Glutamatergic neuron (in vitro differentiated cells): Measurements from ENCODE around the gene VAPB. TPM values are rescaled to one million over a fixed set of nuclear protein-coding genes. Genes with fewer than 3 reads are reported as not detected.

Experiments
- DNase-seq: peaks from one replicate; pipeline ENCODE4 v3.0.0; 2022
- H3K27ac Mint-ChIP-seq: one replicate; pipeline ENCODE4 v1.8.0; 2020; ENCODE audit warnings: mild to moderate bottlenecking, mixed read lengths, inconsistent platforms; ENCODE audit not compliant: unreplicated experiment
- H3K27me3 Mint-ChIP-seq: one replicate; pipeline ENCODE4 v1.8.0; 2020; ENCODE audit warnings: mild to moderate bottlenecking, moderate library complexity, mixed read lengths, inconsistent platforms; ENCODE audit not compliant: unreplicated experiment
- H3K36me3 Mint-ChIP-seq: one replicate; pipeline ENCODE4 v1.8.0; 2020; ENCODE audit warnings: mild to moderate bottlenecking, mixed read lengths, inconsistent platforms; ENCODE audit not compliant: unreplicated experiment
- H3K4me1 Mint-ChIP-seq: one replicate; pipeline ENCODE4 v1.8.0; 2020; ENCODE audit warnings: mild to moderate bottlenecking, low read depth, mixed read lengths, inconsistent platforms; ENCODE audit not compliant: unreplicated experiment
- H3K4me3 Mint-ChIP-seq: one replicate; pipeline ENCODE4 v1.8.0; 2020; ENCODE audit warnings: mild to moderate bottlenecking, mixed read lengths, inconsistent platforms; ENCODE audit not compliant: unreplicated experiment
- H3K9me3 Mint-ChIP-seq: one replicate; pipeline ENCODE4 v1.8.0; 2020; ENCODE audit warnings: mild to moderate bottlenecking, moderate library complexity, mixed read lengths, inconsistent platforms; ENCODE audit not compliant: unreplicated experiment
- CTCF ChIP-seq: fragments of 200-600 bp; sonication (generic); IDR thresholded peaks from one replicate; pipeline ENCODE4 v1.5.0; 2021; ENCODE audit not compliant: partially characterized antibody, unreplicated experiment
- total RNA-seq: library from RNA; stranded (reverse); fragmentation: NEBNext Ultra II Directional; extraction: Animal tissue kit (Norgen Biotek cat#: 25700); gene quantifications from one replicate; pipeline ENCODE4 v1.2.1, GENCODE V29; 2021; ENCODE audit not compliant: unreplicated experiment

Gene VAPB
- total RNA-seq, 1 donor from 2014 or later, result 60.5 TPM

GRCh38 chr20:58344741-58345140, 44.3 kb upstream of the VAPB start:
- H3K36me3 Mint-ChIP-seq, result peaks cover 5% of the 10 kb centered on the region

GRCh38 chr20:58349570-58349969, 39.5 kb upstream of the VAPB start:
- Mint-ChIP-seq H3K36me3 (peaks cover 5% of the 10 kb centered on the region), H3K27me3 (no peaks in the 10 kb centered on the region), H3K4me3 (no peak overlapping the region), H3K27ac (no peak overlapping the region), H3K4me1 (no peaks in the 10 kb centered on the region), H3K9me3 (peaks cover under 1% of the 10 kb centered on the region)
- no peak for TF ChIP-seq CTCF
- no peak for DNase-seq

More at GRCh38 chr20:58344741-58345140, 44.3 kb upstream of the VAPB start:
- H3K4me1 Mint-ChIP-seq, result no peaks in the 10 kb centered on the region
- peaks cover 2% of the 10 kb centered on the region for H3K27me3 Mint-ChIP-seq
- no peak for TF ChIP-seq CTCF
- no peak overlapping the region for H3K4me3 Mint-ChIP-seq
- no peaks in the 10 kb centered on the region for H3K9me3 Mint-ChIP-seq
- H3K27ac Mint-ChIP-seq, result no peak overlapping the region
- no peak for DNase-seq

- Mint-ChIP-seq H3K27me3 (no peaks in the 10 kb centered on the region), H3K9me3 (peaks cover 2% of the 10 kb centered on the region), H3K4me1 (no peaks in the 10 kb centered on the region), H3K36me3 (no peaks in the 10 kb centered on the region), H3K4me3 (no peak overlapping the region), H3K27ac (no peak overlapping the region)
- TF ChIP-seq CTCF, result no peak
- no peak for DNase-seq
These were observed 36.6 kb upstream of the VAPB start for GRCh38 chr20:58352468-58352867.

- Mint-ChIP-seq H3K4me1 (peaks cover 19% of the 10 kb centered on the region), H3K27me3 (no peaks in the 10 kb centered on the region), H3K4me3 (no peak overlapping the region), H3K36me3 (no peaks in the 10 kb centered on the region), H3K27ac (no peak overlapping the region), H3K9me3 (peaks cover 2% of the 10 kb centered on the region)
- TF ChIP-seq CTCF, result no peak
- DNase-seq, result no peak
These were observed 29.6 kb upstream of the VAPB start for GRCh38 chr20:58359441-58359840.

GRCh38 chr20:58360936-58361335, 28.1 kb upstream of the VAPB start:
- no peak for TF ChIP-seq CTCF
- H3K27ac Mint-ChIP-seq, result no peak overlapping the region

More at GRCh38 chr20:58360936-58361335, 28.1 kb upstream of the VAPB start:
- DNase-seq, result no peak
- H3K4me3 Mint-ChIP-seq, result no peak overlapping the region
- peaks cover 20% of the 10 kb centered on the region for H3K4me1 Mint-ChIP-seq
- H3K9me3 Mint-ChIP-seq, result peaks cover 2% of the 10 kb centered on the region
- peaks cover under 1% of the 10 kb centered on the region for H3K27me3 Mint-ChIP-seq
- no peaks in the 10 kb centered on the region for H3K36me3 Mint-ChIP-seq
